Sciatic nerve (tissue), 2 donors: ENCODE data around the gene LIX1. TPM values are rescaled to one million over a fixed set of nuclear protein-coding genes. Genes with fewer than 3 reads are reported as not detected.
"Not testable (repeated sequence)": the region's sequence is repeated elsewhere in the genome, so short reads cannot be mapped to it uniquely, and the experiment has no call there.

Experiments
- ATAC-seq: fragments of 200-7000 bp; cut with Tn5 transposase; one replicate; pipeline ENCODE4 v1.9.1; 2020; ENCODE audit warnings: mild to moderate bottlenecking, moderate library complexity
- DNase-seq: peaks from one replicate; pipeline ENCODE4 v3.0.0-alpha.2; 2020; ENCODE audit warnings: low spot score
- intact Hi-C: fragments of 100-400 bp; cut with DNase I; formaldehyde crosslinking; loops from one replicate; pipeline ENCODE4 v1.14.2; 2022
- total RNA-seq: library from RNA; stranded (reverse); fragmentation: NEBNext Ultra II Directional; extraction: Animal tissue kit (Norgen Biotek cat#: 25700); gene quantifications from one replicate; pipeline ENCODE4 v1.2.1, GENCODE V29; 2021
- donor health status: DM: no; HTN: no; CAD: no.
- donor health status: DM: no; HTN: no; CAD: no.

LIX1 gene
- total RNA-seq, 1 donor from 2014 or later, result not detected

DNA sequence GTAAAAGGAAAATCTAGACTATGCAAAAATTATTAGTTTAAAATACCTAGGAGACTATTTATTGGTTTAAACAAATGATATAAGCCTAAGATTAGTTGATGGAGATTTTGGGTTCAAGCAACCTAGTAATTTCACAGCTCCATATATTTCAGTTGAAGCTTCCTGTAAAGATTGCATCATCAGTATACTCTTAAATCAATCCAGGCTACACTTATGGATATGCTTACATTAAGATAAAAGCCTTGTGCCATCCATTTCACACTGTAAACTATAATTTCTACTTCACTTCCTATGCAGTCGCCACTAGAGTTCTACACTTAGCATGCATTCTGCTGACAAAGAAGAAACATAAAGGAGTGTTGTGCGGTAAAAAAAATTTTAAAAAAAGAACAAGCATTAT lies 7.3 kb upstream of the LIX1 start:
- ATAC-seq (no peak), DNase-seq (no peak)
- intact Hi-C loops, result no loop called here

DNA sequence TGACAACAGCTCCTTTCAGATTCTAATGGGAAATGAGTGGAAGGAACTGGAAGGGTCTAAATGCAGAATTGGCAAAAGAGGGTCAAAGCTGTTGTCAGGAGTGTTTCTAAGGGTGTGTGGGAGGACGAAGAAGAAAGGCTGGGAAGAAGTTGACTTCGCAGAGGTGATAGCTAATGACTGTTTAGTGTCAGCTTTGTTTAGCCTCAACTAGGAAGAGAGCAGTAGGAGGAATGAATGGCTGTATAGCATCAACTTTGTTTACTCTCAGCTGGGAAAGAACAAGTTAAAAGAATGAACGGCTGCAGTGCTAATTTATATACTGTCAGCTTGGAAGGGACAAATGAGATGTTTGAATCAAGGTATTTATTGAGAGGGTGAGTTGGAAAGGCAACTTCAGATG lies 5.9 kb upstream of the LIX1 start:
- ATAC-seq (no peak), DNase-seq (no peak)
- intact Hi-C loops, result no loop called here

DNA sequence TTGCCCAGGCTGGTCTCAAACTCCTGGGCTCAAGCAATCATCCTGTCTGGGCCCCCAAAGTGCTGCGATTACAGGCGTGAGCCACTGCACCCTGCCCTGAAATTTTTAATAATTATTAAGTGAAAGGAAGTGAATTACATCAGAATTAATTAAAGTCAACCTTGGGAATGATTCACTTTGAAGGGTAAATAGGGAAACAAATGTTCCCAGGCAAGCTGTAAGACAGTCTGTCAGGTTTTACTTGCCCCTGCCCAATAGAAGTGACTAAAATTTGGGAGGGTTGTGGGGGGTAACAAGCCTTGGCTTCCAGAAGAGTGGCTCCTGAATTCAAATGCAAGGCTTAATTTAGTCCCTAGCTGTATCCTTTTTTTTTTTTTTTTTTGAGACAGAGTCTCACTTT lies 1.3 kb upstream of the LIX1 start:
- ATAC-seq (no peak), DNase-seq (no peak)

DNA sequence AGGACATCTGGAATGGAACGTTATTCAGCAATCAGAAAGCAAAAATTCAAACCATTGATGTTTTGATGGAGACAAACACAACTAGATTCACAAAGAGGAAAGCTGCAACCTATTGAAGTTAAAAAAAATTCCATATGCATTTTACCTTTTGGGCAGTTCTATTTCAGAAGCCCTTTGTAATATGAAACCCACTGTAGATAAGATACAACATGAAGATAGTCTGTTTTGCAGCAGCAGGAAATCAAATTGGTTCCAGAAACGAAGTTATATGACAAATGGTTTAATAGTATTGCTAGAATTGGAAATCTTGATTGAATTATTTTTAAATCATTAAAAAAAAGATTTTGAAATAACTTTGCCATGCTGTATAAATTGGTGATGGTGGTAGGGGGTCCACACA lies 872 bp downstream of the LIX1 start:
- ATAC-seq (no peak), DNase-seq (no peak)
- intact Hi-C loops, result no loop called here

More for the DNA sequence above, 1.3 kb upstream of the LIX1 start:
- intact Hi-C loops, result no loop called here

DNA sequence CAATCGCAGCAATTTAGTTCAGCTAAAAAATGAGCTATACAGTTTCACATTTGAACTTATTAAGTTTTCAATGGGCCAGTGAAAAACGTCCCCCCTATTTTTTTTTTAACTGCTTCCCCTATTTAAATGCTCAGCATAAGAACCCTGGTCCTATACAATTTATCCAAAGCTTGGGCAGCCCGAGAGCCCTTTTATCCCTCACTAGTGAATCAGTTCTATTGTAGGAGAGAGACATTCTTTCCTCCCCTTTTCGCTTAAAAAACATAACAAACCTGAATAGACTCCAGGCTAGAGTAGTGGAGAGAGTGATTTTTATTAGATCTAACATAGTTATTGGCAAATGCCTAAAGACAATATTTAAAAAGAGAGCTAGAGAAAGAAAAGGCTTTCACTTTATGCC lies 1.4 kb downstream of the LIX1 start:
- no peak for DNase-seq
- intact Hi-C loops, result no loop called here
- no peak for ATAC-seq

DNA sequence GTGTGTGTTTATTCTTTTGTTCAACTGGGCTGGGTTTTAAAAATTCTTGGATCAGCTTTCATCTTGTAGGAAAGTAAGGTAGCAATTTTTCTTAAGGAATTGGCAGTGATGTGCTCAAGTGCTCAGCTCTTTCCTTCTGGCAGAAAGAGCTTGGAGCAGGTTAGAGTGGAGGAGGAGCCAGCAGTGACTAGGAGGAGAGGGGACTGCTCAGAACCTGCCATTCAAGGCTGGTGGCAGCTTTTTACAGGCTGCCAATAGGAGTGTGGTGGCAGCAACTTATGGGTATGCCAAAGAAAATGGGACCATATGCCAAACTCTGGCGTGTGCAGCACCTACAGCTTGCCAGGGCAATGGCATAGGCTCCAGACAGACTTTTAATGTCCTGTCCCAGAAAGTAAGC lies 2.2 kb downstream of the LIX1 start:
- ATAC-seq, DNase-seq, intact Hi-C loops: not testable (repeated sequence)

DNA sequence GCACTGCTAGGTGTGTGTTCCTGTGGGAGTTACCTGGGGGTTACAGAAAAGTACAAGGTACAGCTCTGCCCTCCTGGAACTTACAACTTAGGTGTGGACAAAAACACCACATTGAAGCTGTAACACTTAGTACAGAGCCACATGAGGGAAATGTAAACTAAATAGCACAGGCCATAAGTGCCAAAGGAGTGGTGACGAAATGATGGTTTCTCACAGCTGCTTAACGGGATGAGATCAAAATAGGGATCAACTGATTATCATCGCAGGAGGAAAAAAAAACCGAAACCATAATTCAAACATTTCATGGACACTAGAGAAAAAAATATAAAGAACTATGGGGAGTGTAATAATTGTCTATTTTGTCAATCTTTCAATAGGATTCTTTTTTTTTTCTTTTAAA lies 5.9 kb downstream of the LIX1 start:
- intact Hi-C loops, result no loop called here
- no peak for DNase-seq
- ATAC-seq, result no peak

DNA sequence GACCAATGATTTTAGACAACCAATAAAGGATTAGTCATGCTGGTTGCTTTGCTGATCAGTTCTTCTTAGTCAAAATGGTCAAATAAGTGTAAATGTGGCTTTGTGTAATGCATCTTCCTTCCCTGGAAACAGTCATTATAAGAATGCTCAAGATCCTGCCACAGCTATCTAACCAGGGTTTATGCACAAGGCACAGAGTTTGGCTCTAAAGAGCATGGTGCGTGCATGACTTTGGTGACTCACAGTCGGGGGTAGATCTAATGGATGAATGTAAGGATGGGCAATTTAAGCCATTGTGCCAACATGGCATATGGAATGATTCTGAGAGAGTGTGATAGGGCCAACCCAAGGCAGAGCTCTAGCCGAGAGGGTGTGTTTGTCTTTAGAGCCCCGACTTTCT lies 6.5 kb downstream of the LIX1 start:
- intact Hi-C loops, result no loop called here
- ATAC-seq, result no peak
- no peak for DNase-seq

DNA sequence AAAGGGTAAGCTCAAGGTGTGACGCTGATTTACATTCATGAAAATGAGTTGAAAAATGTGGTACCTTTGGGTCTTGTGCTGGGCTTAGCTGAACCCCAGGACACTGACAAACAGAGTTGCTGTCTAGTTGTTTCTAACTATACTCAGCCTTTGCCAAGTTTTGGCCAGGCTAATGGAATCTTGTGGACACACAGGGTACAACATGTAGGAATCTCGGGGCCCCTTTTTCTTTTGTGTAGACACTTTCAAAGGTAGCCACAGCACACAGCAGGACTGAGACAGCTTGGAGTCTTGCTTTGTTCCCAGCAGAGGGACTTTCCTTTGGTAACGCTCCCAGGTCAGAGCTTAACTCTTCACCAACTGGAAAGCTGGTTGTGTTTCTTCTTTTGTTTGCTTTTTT lies 7.8 kb downstream of the LIX1 start:
- DNase-seq (no peak), ATAC-seq (no peak)
- intact Hi-C loops, result no loop called here

DNA sequence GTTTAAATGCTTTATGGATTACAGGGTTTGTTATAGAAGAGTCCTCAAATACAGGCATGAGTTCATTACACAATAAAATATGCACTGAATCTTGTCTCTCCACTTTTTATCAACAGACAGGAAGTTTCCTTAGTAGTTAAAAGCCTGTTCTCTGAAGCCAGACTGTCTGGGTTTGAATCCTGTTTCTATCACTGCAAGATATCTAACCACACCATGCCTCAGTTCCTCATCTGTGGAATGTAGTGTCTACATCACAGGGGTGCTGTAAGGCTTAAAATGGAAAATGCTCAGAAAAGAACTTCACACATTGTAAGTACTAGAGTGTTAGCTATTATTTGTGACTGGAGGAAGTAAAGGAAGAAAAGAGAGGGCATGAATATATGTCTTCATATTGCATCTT lies 9.3 kb downstream of the LIX1 start:
- intact Hi-C loops, result no loop called here

DNA sequence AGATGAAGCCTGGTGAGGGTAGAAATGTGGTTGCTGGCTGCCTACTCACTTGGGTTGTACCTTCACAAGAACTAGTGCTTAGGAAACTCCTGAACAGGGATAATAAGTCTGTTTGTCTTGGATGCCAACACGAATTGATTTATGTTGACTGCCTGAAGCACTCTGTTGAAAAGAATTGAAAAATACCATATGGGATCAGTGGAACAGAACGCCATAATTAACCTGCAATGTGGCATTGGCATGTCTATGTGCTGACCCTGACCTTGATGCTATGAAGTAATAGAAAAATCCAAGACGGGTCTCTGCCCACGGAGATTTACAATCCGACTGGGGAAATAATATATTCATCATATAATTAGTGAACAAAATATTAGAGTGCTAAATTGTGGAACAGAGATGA lies 10.5 kb downstream of the LIX1 start:
- intact Hi-C loops, result no loop called here

More for the DNA sequence above, 9.3 kb downstream of the LIX1 start:
- ATAC-seq (no peak), DNase-seq (no peak)

DNA sequence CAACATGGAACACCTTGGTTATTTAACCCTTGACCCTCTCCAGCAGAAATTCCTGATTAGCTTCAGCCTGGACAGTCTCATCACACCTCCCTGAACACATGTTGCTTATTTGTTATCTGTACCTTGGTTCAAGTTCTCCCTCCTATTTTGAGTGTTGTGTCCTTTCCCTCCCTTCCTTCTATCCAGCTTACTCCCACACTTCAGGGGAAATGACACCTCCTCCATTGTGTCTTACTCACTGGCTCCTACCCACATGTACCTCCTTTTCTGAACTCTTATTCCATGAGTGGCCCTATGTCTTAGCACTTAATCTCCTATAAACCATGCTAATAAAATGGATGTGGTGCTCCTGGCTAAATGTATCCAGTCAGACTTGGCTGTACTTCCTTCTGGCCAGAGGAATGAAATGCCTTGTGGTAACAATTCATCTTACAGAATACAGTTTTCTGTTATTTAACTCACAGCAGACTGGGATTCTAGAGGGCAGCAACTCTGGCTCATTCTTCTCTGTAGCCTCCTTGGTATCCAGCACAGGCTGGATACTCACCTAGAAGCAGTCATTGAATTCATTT lies 11.2 kb downstream of the LIX1 start:
- ATAC-seq, result no peak
- intact Hi-C loops, result no loop called here
- DNase-seq, result no peak

More for the DNA sequence above, 10.5 kb downstream of the LIX1 start:
- no peak for ATAC-seq
- DNase-seq, result no peak

DNA sequence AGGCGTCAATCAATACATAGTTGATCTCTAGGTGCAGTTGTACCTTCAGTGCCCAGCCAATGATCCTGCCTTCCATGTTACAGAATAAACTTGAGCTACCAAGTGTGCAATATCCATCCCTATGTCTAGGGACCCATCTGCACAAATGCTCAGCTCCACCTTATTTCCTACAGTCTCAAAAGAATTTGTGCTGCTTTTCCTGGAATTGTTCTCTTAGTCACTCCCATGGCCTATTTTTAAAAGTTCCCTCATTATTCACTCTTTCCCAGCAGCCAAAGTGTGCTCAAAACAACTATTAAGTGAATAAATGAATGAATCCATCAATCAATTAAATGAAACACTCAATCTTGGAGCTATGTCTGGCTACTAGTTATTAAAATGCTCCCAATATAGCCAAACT lies 14.7 kb downstream of the LIX1 start:
- DNase-seq, result no peak
- intact Hi-C loops, result no loop called here
- ATAC-seq, result no peak

DNA sequence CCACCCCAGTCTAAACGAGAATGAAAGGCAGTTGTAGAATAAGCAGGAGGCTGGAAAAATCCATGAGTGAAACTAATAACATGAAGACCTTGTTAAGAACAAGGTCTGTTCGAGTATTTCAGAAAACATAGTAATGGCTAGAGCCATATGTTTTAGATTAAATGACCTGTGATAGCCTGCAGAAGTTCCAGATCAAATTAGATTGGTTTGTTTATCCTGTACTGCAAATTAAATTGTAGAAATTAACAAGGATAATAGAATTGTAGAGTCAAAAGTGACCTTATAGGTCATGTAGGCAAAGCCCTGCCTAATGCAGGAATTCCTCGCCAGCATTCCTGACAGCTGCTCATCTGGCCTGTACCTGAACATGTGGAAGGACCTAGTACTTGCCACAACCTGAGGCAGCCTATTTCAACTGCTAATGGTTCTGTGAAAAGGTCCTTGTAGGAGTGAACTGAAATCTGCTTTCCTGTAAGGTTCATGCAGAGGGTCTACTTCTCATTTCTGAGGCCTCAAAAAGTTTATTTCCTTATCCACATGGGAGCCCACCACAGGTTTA lies 17.2 kb downstream of the LIX1 start:
- ATAC-seq (no peak), DNase-seq (no peak)
- intact Hi-C loops, result no loop called here

DNA sequence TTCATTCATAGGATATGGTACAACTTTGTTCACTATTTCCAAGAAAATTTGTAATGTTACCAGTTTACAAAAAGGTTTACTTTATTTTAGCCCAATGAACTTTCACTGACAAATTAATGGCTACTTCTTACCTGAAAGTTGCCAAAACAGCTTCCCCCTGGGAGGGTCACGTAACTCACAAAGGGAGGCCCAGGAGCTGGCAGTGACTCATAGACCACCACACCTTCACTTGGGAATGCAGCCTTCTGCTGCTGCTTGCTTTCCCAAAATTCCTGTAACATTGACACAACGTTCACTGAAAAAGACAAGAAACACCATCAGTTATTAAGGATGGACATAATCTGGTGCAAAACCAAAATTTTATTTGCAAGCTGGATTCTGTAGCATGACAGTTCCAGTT lies 18.1 kb downstream of the LIX1 start:
- intact Hi-C loops, result no loop called here
- ATAC-seq (no peak), DNase-seq (no peak)

DNA sequence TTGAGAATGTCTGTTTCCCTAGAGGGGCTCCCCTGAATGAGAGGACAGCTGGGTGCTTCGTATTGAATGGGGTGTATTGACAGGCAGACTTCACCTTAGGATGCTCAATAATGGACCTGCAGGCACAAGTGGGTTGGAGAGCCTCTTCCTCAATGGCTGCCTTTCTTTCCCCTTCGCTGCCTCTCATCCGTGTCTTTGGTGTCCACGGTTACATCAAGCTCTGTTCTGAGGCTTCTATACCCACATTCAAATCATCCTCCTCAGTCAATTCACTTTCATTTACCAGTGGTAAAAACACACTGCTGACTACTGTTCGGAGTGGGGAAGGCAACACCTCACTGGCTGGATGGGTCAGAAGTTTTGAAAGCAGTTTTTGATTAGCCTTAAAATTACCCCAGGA lies 20.6 kb downstream of the LIX1 start:
- no peak for DNase-seq
- ATAC-seq, result no peak
- intact Hi-C loops, result no loop called here

DNA sequence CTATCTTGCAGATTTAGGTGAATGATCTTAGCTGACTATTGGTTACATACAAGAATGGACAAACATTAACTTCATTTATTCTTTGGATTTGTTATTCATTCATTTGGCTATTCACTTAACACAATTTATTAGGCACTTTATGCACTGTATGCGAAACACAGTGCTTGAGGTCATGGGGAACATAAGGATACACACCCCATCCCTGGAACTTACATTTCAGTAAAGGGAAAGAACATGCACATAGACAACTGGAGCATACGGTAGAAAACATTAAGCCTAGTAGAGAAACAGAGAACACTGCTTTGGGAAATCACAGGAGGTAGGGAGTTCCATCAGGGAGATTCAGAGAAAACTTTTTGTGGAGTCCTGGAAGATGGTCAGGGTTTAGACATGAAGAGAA lies 22.2 kb downstream of the LIX1 start:
- intact Hi-C loops, result no loop called here
- no peak for ATAC-seq
- no peak for DNase-seq

DNA sequence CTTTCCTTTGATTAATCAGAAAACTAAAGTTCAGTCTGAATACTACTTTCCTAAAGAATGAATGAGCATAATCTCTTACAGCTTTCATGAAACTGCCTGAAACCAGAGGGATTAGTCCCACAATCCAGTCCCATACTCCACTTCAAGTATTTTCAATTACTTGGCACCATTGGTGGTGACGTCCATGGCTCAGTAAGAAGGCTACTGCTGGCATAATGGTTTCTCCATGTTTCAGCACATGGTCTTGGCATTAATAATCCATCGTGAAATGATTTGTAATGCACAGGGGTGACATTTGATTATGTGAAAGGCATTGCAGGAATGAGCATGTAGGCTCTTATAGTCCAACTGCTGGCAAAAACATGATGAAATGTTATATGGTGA lies 23.4 kb downstream of the LIX1 start:
- DNase-seq (no peak), ATAC-seq (no peak)
- intact Hi-C loops, result no loop called here

DNA sequence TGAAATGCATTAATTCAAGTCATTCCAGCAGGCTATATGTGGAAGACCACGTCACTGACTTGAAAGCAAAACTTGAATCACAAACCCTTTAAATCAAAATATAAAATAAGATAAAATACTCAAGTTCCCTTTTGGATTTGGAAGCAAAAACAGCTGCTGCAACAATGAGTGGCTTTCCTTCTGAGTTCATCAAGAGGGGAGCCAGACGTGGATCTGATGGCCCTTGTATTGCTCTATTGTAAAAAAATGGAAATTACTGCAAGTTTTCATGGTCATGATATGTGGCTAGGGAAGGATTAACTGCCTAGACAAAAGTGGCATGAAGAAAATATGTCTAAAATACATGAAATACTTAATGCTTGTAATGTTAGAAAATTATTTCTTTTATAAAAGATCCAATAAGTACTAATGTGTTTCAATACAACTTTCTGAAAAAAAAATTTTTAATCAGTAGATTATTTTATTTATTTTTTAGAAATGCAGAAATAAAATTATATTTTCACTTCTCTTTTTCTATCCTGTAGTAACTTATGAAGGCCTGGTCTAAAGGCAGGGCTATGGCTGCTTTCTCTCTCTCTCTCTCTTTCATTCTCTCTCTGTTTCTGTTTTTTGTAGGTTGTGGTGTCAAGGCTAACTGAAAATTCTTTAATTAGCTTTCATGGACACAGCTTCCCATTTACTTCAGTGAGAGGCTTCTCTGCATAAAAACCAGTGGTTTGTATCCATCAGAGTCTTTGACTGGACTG lies 24.0 kb downstream of the LIX1 start:
- intact Hi-C loops, result no loop called here
- DNase-seq, result no peak
- no peak for ATAC-seq

DNA sequence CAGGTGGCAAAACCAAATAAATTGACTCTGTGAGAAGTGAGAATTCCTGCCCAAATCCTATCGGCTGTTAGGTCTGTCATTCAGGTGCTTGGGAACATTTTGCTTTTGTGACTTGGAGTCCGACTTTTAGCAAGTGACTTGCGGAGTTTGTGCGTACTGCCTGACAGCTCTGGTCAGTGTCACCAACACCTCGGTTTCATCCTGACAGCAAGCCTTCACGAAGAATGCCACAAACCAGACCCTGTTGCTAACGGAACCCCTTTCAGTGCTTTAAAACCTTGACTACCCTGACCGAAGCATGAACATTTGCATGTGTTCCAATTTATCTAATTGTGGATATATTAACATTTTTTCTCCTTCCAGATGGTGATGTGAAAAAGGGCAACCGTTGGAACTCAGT lies 26.5 kb downstream of the LIX1 start:
- intact Hi-C loops, result no loop called here
- ATAC-seq (no peak), DNase-seq (no peak)

DNA sequence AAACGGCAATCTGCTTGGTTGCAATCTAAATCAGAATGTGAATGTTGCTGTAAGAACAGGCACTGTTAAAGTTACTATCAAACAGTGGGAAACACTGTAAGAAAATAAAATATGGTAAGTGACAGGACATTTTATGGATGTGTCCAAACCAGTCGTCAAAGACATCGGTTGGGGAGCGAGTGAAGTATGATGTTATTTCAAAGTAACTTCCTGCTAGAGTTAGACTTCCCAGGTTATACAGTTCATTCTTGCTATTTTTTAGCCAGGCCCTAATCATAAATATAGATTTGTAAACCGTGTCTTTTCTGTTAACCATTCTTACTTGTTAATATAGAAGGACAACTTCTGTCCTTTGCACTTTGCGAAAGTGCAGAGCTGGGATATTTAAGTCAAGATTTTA lies 30.2 kb downstream of the LIX1 start:
- DNase-seq (no peak), ATAC-seq (no peak)
- intact Hi-C loops, result no loop called here
